DOHH2 (cell line): ENCODE data around the gene AP3S2.

Experiments used
- CTCF ChIP-seq: fragments of 200-600 bp; sonication (generic); IDR thresholded peaks from one replicate; pipeline ENCODE4 v1.5.1; 2014; ENCODE audit warnings: antibody characterized with exemption, mild to moderate bottlenecking, low read depth, low read length; ENCODE audit not compliant: poor library complexity, severe bottlenecking
- EZH2phosphoT487 ChIP-seq: fragments of 200-600 bp; sonication (generic); IDR thresholded peaks from 2 replicates; pipeline ENCODE4 v1.6.1; 2017; ENCODE audit warnings: borderline replicate concordance, mild to moderate bottlenecking, antibody characterized with exemption, low read length, moderate library complexity, mixed read lengths

GRCh38 chr15:89812847-89813320 lies 80.9 kb downstream of the AP3S2 start:
- TF ChIP-seq CTCF: no peak
- TF ChIP-seq EZH2phosphoT487: no peak
